Measurements from ENCODE around the gene SLC9A1.

DNA sequence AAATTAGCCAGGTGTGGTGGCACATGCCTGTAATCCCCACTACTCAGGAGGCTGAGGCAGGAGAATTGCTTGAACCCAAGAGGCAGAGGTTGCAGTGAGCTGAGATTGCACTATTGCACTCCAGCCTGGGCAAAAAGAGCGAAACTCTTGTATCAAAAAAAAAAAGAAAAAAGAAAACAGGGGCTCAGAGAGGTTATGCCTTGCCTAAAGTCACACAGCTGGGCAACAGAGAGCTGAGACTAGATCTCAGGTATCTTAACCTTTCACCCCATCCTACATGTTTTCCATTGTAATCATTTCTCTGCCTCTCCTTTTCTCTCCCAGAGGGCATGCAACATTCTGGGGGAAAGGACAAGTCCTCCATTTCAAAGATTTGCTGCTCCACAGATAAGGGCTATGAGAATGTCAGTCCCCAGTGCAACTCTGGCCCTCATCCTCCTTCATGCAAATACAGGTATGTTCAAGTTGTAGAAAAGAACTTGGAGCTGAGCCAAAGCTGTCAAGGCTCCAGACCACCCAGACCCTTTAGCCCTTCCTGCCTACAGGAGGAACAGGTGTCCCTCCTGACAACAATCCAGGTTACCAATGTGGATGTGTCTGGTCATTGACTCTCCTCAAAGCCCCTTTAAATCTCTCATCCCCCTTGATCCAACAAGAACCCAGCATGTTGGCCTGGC, 6.9 kb downstream of the SLC9A1 start:
- TF ChIP-seq, protein P1, sequence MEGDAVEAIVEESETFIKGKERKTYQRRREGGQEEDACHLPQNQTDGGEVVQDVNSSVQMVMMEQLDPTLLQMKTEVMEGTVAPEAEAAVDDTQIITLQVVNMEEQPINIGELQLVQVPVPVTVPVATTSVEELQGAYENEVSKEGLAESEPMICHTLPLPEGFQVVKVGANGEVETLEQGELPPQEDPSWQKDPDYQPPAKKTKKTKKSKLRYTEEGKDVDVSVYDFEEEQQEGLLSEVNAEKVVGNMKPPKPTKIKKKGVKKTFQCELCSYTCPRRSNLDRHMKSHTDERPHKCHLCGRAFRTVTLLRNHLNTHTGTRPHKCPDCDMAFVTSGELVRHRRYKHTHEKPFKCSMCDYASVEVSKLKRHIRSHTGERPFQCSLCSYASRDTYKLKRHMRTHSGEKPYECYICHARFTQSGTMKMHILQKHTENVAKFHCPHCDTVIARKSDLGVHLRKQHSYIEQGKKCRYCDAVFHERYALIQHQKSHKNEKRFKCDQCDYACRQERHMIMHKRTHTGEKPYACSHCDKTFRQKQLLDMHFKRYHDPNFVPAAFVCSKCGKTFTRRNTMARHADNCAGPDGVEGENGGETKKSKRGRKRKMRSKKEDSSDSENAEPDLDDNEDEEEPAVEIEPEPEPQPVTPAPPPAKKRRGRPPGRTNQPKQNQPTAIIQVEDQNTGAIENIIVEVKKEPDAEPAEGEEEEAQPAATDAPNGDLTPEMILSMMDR (IDR thresholded peaks at IDR 0.05): no peak
- no peak for TF ChIP-seq ZFX (IDR thresholded peaks at IDR 0.05; ENCODE audit: borderline replicate concordance)
